Stimulated activated CD8-positive, alpha-beta memory T cell treated with anti-CD3 and anti-CD28 coated beads, Interleukin-12 subunit alpha, Interleukin-12 subunit beta, amount 100 ng/mL, for 4 hours (primary cell): ENCODE measurements around the gene SERPINH1.

Source experiments
- DNase-seq: peaks from one replicate; pipeline ENCODE4 v3.0.0-alpha.2; 2020; ENCODE audit warnings: low read depth

Gene SERPINH1

DNA sequence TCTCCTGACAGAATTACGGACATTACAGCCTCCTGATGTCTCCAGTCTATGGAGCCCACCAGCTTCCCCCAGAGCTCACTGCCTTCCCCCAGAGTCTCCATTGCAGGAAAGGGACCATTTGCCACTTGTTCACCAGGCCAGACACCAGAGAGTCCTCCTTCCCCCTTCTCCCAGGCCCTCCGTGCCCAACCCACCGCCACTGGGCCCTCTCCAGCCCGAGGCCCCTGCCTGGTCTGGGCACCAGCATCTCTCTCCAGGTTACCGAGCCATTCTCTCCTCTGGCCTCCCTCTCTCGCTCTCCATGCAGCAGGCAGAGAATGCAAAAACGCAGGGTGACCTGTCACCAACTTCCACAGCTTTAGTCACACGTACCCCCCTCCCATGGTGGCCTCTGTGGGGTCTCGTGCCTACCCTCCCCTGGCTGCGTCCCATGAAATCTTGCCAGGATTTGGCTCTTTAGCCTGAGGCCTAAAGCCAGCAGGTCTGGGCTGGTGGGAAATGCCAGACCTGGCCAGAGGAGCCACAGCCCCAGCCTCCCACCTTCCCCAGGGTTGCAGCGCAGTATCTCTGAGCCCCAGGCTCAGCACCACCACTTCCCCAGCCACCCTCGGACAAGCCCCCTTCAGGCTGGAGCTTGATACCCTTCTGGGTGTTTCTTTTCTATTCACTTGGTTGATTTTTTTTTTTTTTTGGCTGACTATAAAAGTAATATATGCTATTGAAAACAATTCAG lies 6.8 kb upstream of the SERPINH1 start:
- DNase-seq = no peak

GRCh38 chr11:75556275-75556674 lies 5.8 kb upstream of the SERPINH1 start:
- DNase-seq = no peak

- DNase-seq = no peak
Measured at GRCh38 chr11:75557666-75558494, 4.2 kb upstream of the SERPINH1 start.

DNA sequence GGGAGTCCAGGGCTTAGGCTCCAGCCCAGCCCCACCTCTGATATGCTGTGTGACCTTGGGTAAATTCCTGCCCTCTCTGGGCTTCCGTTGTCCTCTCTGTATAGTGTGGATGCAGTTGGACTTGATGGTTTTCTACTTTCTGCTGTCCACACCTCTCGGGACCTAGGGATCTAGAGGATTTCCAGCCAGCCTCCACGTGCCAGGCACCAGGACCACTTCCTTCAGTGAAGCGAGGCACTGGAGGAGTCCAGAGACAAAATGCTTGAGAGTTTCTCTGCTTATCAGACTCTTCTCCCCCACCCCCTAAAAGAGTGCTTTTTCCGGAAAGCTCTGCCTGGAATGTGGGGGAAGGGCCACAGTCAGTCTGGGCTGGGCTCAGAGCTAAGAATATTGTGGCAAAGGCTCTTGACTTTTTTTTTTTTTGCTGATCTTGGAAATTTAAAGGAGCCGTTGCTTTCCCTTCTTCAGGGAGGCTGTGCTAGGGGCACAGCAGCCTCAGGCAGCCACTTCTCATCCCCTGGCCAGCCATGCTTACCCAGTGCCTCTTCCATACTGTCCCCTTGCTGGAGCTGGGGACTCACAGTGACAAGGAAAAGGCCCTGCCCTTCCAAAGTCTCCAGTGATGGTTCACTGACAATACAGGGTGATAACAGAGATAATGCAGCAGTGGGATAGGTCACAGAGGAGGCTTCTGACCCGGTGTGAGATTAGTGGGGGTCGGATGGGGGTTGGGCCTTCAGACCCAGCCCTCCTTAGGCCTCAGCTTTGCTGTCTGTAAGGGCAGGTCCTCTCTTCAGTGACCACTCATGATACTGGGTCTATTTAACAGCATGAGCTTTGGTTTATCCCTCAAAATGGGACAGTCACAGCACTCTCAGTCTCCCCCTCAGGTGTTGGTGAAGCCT lies 2.9 kb upstream of the SERPINH1 start:
- DNase-seq = no peak

- no peak for DNase-seq
Measured at GRCh38 chr11:75560644-75561043, 1.4 kb upstream of the SERPINH1 start.

GRCh38 chr11:75561426-75562047 lies 516 bp upstream of the SERPINH1 start:
- no peak for DNase-seq

DNA sequence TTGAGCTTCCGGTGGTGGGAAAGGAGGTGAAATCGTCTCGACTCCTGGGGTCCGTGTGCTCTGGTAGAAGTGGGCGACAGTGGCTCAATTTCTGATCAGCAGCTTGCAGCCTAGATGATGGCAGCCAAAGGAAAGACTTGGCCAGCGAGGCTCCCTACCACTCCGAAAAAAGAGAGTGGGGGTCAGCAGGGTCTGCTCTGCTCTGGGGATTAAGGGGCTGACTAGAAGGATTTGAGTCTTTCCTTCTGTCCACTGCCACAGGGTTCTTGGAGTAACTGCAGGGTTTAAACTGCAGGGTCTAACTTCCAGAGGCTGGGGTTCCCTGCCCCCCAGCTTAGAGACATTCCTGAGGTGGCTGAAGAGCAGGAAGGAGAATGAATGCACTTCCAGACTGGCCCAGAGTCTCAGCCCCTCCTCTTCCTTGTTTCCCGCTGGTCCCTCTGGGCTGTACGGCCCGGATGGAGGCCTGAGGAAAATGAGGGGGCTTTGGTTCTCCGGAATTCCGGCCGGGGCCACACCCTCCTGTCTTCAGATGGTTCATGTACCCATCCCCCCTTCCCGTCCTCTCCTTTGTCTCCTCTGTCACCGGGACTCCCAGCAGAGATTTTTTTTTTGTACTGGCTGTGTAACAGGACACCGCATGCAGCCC lies 907 bp downstream of the SERPINH1 start:
- no peak for DNase-seq

DNA sequence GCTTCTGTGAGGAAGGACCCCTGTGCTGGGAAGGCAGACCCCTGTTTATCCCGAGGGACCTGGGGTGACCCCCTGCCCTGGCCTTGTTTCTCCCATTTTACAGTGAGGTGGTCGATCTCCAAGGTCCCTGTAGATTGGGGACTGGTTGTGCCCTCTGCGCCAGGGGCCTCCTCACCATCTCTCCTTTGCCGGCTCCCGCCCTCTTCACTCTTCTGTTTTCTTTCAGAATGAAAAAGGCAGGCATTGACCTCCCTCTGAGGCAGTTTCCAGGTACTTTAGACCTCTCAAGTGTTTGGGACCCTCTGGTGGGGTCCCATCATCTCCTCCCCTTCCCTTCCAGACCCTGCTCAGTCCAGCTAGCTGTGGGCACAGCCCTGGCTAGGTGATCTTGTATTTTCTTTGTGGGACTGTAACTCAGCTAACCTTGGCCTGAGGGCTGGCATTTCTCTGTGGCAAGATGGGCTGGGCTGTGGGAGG lies 1.5 kb downstream of the SERPINH1 start:
- DNase-seq = no peak

- DNase-seq = no peak
Measured at GRCh38 chr11:75563978-75564552, 2.0 kb downstream of the SERPINH1 start.

DNA sequence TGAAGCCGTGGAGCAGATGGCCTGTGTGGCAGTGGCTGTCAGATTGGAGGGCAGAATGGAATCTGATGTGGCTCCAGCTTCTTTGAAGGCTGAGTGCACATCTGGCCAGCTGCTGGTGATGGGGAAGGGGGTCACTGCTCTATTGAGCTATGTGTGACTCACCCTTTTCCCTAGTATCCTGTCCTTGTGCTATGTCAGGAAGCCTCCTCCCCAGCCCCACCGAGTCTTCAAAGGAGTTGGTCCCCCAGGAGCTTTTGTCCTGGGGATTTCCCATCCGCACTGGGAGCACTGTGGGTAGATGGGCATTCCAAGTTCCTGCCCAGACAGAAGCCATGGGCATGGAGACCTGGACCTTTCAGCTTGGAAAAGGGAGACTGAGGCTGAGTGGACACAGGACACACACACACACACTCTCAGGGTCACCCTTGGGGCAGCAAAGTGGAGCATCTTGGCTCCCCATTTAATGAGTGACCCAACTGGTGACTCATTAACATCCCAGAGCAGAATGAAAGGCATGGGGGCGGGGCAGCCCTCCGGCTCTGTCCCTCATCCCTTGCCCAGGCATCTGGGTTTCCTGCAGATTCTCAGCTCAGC lies 3.3 kb downstream of the SERPINH1 start:
- DNase-seq = no peak

GRCh38 chr11:75565916-75566762 lies 4.1 kb downstream of the SERPINH1 start:
- DNase-seq = no peak

- DNase-seq = no peak
Measured at GRCh38 chr11:75566763-75567279, 4.8 kb downstream of the SERPINH1 start.

DNA sequence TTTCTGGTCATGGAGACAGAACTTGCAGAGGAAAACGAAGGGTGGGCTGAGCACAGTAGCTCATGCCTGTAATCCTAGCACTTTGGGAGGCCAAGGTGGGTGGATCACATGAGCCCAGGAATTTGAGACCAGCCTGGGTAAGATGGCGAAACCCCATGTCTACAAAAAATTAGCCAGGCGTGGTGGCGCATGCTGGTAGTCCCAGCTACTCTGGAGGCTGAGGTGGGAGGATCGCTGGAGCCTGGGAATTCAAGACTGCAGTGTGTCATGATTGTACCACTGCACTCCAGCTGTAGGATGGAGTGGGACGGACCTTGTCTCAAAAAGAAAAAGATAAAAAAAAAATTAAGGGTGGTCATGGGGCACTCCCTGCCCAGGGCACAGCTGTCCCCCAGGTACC lies 5.9 kb downstream of the SERPINH1 start:
- no peak for DNase-seq

GRCh38 chr11:75568616-75569219 lies 6.7 kb downstream of the SERPINH1 start:
- no peak for DNase-seq

- no peak for DNase-seq
Measured at GRCh38 chr11:75570559-75571139, 8.6 kb downstream of the SERPINH1 start.

- DNase-seq = no peak
Measured at GRCh38 chr11:75571625-75572024, 9.6 kb downstream of the SERPINH1 start.

DNA sequence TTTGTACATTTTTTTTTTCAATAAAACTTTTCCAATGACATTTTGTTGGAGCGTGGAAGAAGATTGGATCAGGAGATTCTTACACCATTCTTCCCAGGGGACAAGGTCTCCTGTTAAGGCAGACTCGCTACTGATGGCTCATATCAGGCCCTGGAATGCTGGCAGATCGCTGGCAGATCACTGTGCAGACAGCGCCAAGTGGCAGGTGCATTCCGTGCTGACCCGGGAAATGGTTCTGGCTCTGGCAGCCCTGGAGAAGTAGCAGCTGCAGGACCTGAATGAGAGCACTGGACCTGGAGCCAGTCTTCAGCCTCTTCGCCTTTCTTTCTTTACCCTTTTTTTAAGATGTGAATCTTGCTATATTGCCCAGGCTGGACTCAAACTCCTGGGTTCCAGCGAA lies 10.7 kb downstream of the SERPINH1 start:
- DNase-seq = no peak
